GM19099 (cell line): ENCODE results near the gene CDA.

Experiments used
- POLR2A ChIP-seq: IDR thresholded peaks from 3 replicates; pipeline ENCODE4 v1.6.1; 2011; ENCODE audit warnings: low read depth; ENCODE audit not compliant: insufficient read length; ENCODE audit errors: extremely low read depth

The CDA gene

DNA sequence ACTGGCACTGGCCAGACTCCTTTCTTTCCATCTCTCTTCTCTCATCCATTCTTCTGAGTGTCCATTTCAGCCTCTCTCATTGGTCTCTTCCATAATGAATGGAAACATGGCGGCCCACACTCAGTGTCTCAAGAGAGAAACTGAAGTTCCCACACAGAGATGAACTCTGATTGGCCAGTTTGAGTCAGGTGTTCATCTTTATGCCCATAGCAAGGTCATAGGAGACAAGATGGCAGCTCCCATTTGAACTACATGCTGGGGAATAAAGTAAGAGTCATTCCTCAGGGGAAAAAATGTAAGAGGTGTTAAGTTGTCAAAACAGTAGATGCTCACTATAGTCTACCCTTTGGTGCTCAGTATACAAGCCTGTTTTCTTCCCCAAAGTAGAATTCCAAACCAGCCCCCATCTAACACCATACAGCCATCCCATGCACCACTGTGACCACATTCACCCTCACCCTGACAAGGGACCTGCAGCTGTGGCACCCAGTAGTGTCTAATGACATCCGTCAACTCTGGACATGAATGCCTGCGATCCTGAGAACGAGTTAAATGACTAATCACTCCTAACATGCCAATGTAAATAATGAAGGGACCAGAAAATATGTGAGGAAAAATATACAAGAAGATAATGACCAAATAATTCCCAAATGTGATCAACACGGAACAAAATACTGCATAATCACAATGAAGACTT, 12.4 kb downstream of the CDA start:
- no peak for TF ChIP-seq POLR2A

DNA sequence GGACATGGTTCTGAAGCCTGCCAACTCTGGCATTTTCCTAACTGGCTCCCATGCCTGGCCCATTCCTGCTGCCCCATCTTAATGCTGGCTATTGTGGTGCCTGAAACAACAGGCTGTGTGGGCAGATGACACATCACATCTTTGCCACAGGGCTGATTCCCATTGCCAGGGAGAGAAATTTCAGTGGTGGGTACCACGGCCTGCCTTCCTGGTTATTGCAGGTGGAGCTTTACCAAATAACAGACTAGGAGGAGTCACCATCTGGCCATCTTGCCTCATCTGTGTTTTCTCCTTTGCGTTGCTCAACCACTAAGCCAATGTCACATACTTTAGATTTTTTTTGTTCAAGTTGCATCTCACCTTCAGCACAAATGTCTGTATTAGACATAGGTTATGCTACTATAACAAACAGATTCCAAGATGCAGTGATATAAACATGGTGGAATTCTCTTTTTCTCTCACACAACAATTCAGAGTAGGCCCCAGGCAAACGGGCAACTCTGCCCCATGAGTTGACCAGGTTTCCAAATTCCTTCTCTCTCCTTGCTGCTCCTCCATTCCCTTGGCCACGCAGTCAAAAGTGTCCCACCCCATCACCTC, 14.1 kb downstream of the CDA start:
- no peak for TF ChIP-seq POLR2A

GRCh38 chr1:20603504-20604464, 14.9 kb downstream of the CDA start:
- TF ChIP-seq POLR2A = no peak

DNA sequence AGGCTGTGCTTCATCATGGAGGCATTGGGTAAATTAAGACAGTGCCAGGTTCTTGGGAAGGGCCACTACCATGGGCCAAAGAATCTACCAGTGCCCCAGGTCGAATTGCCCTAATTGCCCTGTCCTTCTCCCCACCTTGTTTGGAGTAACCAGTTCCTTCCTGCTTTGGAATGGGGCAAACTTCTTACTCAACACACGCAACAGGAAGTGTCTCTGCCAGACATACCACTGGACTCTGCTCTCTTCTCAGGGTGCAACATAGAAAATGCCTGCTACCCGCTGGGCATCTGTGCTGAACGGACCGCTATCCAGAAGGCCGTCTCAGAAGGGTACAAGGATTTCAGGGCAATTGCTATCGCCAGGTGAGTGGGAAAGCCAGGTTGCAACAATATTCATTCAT, 15.8 kb downstream of the CDA start:
- TF ChIP-seq POLR2A = no peak

GRCh38 chr1:20609541-20609940, 20.6 kb downstream of the CDA start:
- TF ChIP-seq POLR2A = no peak

DNA sequence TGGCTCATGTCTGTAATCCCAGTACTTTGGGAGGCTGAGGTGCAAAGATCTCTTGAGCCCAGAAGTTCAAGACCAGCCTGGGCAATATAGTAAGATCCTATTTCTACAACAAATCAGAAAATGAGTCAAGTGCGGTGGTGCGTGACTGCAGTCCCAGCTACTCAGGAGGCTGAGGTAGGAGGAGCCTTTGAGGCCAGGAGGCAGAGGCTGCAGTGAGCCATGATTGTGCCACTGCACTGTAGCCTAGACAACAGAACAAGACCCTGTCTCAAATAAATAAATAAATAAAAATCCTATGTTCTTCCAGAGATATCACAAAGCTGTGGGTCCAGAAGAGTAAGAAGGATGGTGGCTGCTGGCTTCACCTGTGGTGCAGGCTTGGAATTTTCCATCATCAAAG, 22.1 kb downstream of the CDA start:
- TF ChIP-seq POLR2A = no peak

DNA sequence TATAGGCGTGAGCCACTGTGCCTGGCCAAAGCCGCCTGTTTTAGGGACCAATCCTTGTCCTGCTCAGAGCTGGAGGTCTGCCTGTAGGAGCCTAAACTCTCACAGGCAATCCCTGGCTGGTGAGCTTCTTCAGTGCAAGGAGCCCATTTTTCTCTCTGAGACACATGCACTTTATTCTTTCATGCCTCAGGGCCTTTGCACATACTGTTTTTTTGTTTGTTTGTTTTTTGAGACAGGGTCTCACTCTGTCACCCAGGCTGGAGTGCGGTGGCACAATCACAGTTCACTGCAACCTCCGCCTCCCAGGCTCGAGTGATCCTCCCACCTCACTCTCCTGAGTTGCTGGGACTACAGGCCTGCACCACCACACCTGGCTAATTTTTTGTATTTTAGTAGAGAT, 22.8 kb downstream of the CDA start:
- TF ChIP-seq POLR2A = no peak

GRCh38 chr1:20612221-20612746, 23.4 kb downstream of the CDA start:
- TF ChIP-seq POLR2A = no peak

- no peak for TF ChIP-seq POLR2A
Observed at GRCh38 chr1:20614131-20614579, 25.3 kb downstream of the CDA start.

DNA sequence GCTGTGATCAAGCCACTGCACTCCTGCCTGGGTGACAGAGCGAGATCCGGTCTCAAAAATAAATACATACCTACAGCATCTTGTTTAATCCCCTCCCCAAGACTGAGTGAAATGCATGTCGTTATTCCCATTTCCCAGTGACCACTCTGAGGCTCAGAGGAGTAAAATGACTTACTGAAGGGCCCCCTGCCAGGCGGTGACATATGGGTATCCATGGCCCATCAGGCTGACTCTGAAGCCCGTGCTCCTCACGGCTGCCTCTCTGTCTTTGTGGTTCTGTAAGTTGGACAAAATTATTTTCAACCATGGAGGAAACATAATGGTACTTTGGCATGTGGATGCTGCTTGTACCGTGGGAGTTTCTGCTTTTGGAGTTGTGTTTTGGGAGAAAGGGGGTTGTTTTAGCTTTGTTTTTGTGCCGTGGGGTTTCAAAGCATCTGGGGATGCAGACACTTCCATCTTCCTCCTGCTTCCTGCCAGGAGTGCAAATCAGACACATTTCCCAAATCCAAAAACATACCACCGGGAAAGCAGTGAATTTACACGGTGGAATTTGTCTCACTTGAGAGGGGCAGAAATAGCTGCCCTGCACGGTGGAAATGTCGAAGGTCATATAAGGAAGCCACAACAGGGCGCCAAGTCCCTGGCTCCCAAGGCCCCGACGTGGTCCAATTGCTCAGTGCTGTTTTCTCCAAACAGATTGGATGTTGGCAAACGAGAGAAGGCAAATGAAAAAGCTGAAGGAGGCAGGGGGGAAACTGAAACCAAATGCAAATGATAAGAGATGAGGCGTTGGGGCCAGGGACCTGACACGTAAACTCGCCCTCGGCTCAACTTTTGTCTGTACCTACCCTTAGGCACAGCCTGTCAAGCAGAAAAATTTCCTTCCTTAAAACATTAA, 27.3 kb downstream of the CDA start:
- TF ChIP-seq POLR2A = no peak

DNA sequence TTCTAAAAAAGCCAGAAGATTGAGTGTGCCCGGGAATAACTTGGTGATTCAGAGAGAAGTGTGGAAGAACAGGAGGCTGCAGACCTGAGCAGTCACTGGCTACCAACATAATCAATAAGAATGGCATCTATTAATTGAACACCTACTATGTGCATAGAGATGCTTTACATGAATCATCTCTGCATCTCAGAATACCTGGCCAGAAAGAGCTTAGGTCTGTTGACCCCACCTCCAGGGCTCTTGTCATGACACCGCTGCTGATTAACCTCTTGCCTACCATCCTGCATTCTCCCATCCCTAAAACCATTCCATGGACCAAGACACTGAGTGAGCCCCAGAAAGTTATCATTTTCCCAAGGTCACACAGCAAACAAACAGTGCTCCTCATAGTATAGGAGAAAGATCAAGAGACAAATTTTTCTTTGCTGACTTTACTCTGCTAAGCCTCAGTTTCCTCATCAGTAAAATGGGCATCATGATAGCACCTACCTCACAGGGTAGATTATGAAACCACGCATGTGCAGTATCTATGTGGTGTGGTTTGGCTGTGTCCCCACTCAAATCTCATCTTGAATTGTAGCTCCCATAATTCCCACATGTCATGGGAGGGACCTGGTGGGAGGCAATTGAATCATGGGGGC, 28.1 kb downstream of the CDA start:
- no peak for TF ChIP-seq POLR2A

- TF ChIP-seq POLR2A = no peak
Observed at GRCh38 chr1:20618550-20618949, 29.7 kb downstream of the CDA start.

DNA sequence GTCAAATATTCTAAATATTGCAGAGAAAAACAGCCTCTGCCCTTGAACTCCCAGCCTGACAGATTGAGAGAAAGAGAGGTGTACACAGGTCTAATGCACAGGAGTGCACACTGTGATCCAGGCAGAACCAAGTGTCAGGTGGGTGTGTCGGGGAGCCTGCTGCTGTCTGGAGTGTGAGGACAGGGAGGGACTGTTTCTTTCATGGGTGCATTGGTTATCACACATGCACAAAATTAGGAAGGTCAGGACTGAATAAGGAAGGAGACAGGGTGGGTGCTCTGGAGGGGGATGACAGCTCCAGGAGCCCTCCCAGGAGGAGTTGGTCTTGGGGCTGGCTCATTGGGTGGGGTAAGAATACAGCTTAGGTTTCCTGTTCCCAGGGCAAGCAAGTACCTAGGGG, 31.1 kb downstream of the CDA start:
- TF ChIP-seq POLR2A = no peak

DNA sequence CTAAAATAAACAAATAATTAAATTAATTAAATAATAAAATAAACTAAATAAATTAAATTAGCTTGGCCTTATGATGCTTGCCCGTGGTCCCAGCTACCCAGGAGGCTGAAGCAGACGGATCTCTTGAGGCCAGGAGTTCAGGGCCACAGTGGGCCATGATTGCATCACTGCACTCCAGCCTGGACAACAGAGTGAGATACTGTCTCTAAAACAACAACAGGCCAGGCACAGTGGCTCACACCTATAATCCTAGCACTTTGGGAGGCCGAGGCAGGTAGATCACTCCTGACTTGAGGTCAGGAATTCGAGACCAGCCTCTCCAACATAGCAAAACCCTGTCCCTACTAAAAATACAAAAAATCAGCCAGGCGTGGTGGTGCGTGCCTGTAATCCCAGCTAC, 32.1 kb downstream of the CDA start:
- TF ChIP-seq POLR2A = no peak
